Endothelial cell (in vitro differentiated cells): Measurements from ENCODE around the gene ALG9. TPM values are rescaled to one million over a fixed set of nuclear protein-coding genes. Genes with fewer than 3 reads are reported as not detected.
"Not testable (repeated sequence)": the region's sequence is repeated elsewhere in the genome, so short reads cannot be mapped to it uniquely, and the experiment has no call there.

Source experiments
- DNase-seq: peaks from one replicate; pipeline ENCODE4 v3.0.0; 2021; ENCODE audit warnings: low spot score
- H3K27ac Mint-ChIP-seq: one replicate; pipeline ENCODE4 v1.8.0; 2021; ENCODE audit warnings: mixed read lengths, inconsistent platforms; ENCODE audit not compliant: unreplicated experiment
- H3K27me3 Mint-ChIP-seq: one replicate; pipeline ENCODE4 v1.8.0; 2021; ENCODE audit warnings: mild to moderate bottlenecking, moderate library complexity, mixed read lengths, inconsistent platforms; ENCODE audit not compliant: unreplicated experiment
- H3K36me3 Mint-ChIP-seq: one replicate; pipeline ENCODE4 v1.8.0; 2021; ENCODE audit warnings: mild to moderate bottlenecking, low read depth, mixed read lengths, inconsistent platforms; ENCODE audit not compliant: unreplicated experiment
- H3K4me1 Mint-ChIP-seq: one replicate; pipeline ENCODE4 v1.8.0; 2021; ENCODE audit warnings: mild to moderate bottlenecking, mixed read lengths, inconsistent platforms; ENCODE audit not compliant: unreplicated experiment
- H3K4me3 Mint-ChIP-seq: one replicate; pipeline ENCODE4 v1.8.0; 2021; ENCODE audit warnings: mild to moderate bottlenecking, mixed read lengths, inconsistent platforms; ENCODE audit not compliant: unreplicated experiment
- H3K9me3 Mint-ChIP-seq: one replicate; pipeline ENCODE4 v1.8.0; 2021; ENCODE audit warnings: mixed read lengths, inconsistent platforms; ENCODE audit not compliant: unreplicated experiment
- total RNA-seq: library from RNA; stranded (reverse); fragmentation: NEBNext Ultra II Directional; extraction: Animal tissue kit (Norgen Biotek cat#: 25700); gene quantifications from one replicate; pipeline ENCODE4 v1.2.1, GENCODE V29; 2021; ENCODE audit not compliant: unreplicated experiment
- TF ChIP-seq, protein P1 (sequence below): fragments of 200-600 bp; sonication (generic); IDR thresholded peaks from one replicate; pipeline ENCODE4 v1.5.0; 2021; ENCODE audit warnings: antibody characterized with exemption; ENCODE audit not compliant: unreplicated experiment

ALG9 gene
- total RNA-seq, 1 donor from 2014 or later = 35.8 TPM

GRCh38 chr11:111785076-111785475, 86.3 kb downstream of the ALG9 start:
- no peaks in the 10 kb centered on the region for H3K36me3 Mint-ChIP-seq
- TF ChIP-seq, protein P1, sequence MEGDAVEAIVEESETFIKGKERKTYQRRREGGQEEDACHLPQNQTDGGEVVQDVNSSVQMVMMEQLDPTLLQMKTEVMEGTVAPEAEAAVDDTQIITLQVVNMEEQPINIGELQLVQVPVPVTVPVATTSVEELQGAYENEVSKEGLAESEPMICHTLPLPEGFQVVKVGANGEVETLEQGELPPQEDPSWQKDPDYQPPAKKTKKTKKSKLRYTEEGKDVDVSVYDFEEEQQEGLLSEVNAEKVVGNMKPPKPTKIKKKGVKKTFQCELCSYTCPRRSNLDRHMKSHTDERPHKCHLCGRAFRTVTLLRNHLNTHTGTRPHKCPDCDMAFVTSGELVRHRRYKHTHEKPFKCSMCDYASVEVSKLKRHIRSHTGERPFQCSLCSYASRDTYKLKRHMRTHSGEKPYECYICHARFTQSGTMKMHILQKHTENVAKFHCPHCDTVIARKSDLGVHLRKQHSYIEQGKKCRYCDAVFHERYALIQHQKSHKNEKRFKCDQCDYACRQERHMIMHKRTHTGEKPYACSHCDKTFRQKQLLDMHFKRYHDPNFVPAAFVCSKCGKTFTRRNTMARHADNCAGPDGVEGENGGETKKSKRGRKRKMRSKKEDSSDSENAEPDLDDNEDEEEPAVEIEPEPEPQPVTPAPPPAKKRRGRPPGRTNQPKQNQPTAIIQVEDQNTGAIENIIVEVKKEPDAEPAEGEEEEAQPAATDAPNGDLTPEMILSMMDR = no peak
- H3K9me3 Mint-ChIP-seq = no peaks in the 10 kb centered on the region
- H3K27me3 Mint-ChIP-seq = no peaks in the 10 kb centered on the region
- DNase-seq = no peak
- no peak overlapping the region for H3K4me3 Mint-ChIP-seq
- H3K27ac Mint-ChIP-seq = no peak overlapping the region
- H3K4me1 Mint-ChIP-seq = peaks cover 2% of the 10 kb centered on the region

GRCh38 chr11:111784311-111784710, 87.1 kb downstream of the ALG9 start:
- not testable (repeated sequence) for H3K4me1 Mint-ChIP-seq, H3K36me3 Mint-ChIP-seq, H3K4me3 Mint-ChIP-seq, H3K27ac Mint-ChIP-seq, DNase-seq, H3K27me3 Mint-ChIP-seq, H3K9me3 Mint-ChIP-seq

- Mint-ChIP-seq H3K36me3 (no peaks in the 10 kb centered on the region), H3K9me3 (no peaks in the 10 kb centered on the region), H3K4me3 (no peak overlapping the region), H3K4me1 (no peaks in the 10 kb centered on the region), H3K27me3 (no peaks in the 10 kb centered on the region), H3K27ac (no peak overlapping the region)
- TF ChIP-seq, protein P1 = no peak
- no peak for DNase-seq
These were observed 89.2 kb downstream of the ALG9 start for GRCh38 chr11:111782109-111782741.

GRCh38 chr11:111779118-111779517, 92.3 kb downstream of the ALG9 start:
- Mint-ChIP-seq H3K9me3 (no peaks in the 10 kb centered on the region), H3K4me3 (no peak overlapping the region), H3K36me3 (no peaks in the 10 kb centered on the region), H3K27ac (peak overlapping the region; percentile 38), H3K27me3 (no peaks in the 10 kb centered on the region), H3K4me1 (no peaks in the 10 kb centered on the region)
- TF ChIP-seq, protein P1 = no peak
- no peak for DNase-seq

GRCh38 chr11:111778047-111778558, 93.3 kb downstream of the ALG9 start:
- H3K4me3 Mint-ChIP-seq = no peak overlapping the region
- no peak overlapping the region for H3K27ac Mint-ChIP-seq
- H3K27me3 Mint-ChIP-seq = no peaks in the 10 kb centered on the region
- DNase-seq = no peak
- no peaks in the 10 kb centered on the region for H3K9me3 Mint-ChIP-seq
- no peaks in the 10 kb centered on the region for H3K4me1 Mint-ChIP-seq
- TF ChIP-seq, protein P1 = no peak
- no peaks in the 10 kb centered on the region for H3K36me3 Mint-ChIP-seq
